CD4-positive, alpha-beta T cell (primary cell): ENCODE measurements around the gene TNFRSF13B. TPM values are rescaled to one million over a fixed set of nuclear protein-coding genes. Genes with fewer than 3 reads are reported as not detected.

Experiments used
- ATAC-seq: fragments of 200-7000 bp; cut with Tn5 transposase; one replicate; pipeline ENCODE4 v1.10.0; 2022; ENCODE audit warnings: mild to moderate bottlenecking; ENCODE audit not compliant: poor library complexity
- CTCF ChIA-PET: fragments of 350-600 bp; sonication (Branson Sonifier 250); formaldehyde crosslinking; loops from one replicate; lab custom pipeline; 2021; ENCODE audit warnings: antibody characterized with exemption, inconsistent platforms; lab: Charles Lee
- POLR2A ChIA-PET: fragments of 350-600 bp; sonication (Branson Sonifier 250); formaldehyde crosslinking; loops from one replicate; lab custom pipeline; 2021; ENCODE audit warnings: antibody characterized with exemption, inconsistent platforms; lab: Charles Lee
- DNase-seq, 14 experiments: peaks; one replicate each; pipeline ENCODE4 v3.0.0-alpha.2; 2013 to 2020; ENCODE audit warnings: mixed read lengths in 2 of 14
- H3K27ac ChIP-seq, 2 donors: one replicate each; pipeline versions ENCODE4 v1.5.1 to v1.7.0; 2013; ENCODE audit warnings: low read length in 2 of 2, low read depth in 1 of 2, mild to moderate bottlenecking in 1 of 2
- H3K27me3 ChIP-seq, 2 experiments: 1 replicate in 1 of 2; 2 replicates in 1 of 2; pipeline versions ENCODE4 v1.6.1 to v1.7.0; 2013; ENCODE audit warnings: low read length in 2 of 2, control low read depth in 1 of 2, mild to moderate bottlenecking in 1 of 2, moderate library complexity in 1 of 2; ENCODE audit not compliant: insufficient read depth in 2 of 2, control insufficient read depth in 1 of 2
- H3K36me3 ChIP-seq: one replicate; pipeline ENCODE4 v1.6.1; 2013; ENCODE audit warnings: low read length, control low read depth; ENCODE audit not compliant: insufficient read depth
- H3K4me1 ChIP-seq: one replicate; pipeline ENCODE4 v1.6.1; 2013; ENCODE audit warnings: low read length, control low read depth; ENCODE audit not compliant: insufficient read depth
- H3K4me3 ChIP-seq: one replicate; pipeline ENCODE4 v1.5.1; 2013; ENCODE audit warnings: mild to moderate bottlenecking, low read length, moderate library complexity
- H3K9me3 ChIP-seq, 2 experiments: 1 replicate in 1 of 2; 2 replicates in 1 of 2; pipeline versions ENCODE4 v1.6.1 to v1.7.0; 2013; ENCODE audit warnings: low read length in 2 of 2, mild to moderate bottlenecking in 2 of 2, control low read depth in 1 of 2, moderate library complexity in 1 of 2; ENCODE audit not compliant: control insufficient read depth in 1 of 2, insufficient read depth in 1 of 2
- H3K27ac Mint-ChIP-seq: one replicate; pipeline ENCODE4 v1.8.0; 2020; ENCODE audit warnings: mixed read lengths
- H3K27me3 Mint-ChIP-seq: one replicate; pipeline ENCODE4 v1.8.0; 2021; ENCODE audit warnings: mixed read lengths
- H3K36me3 Mint-ChIP-seq: one replicate; pipeline ENCODE4 v1.8.0; 2021; ENCODE audit warnings: low read depth, mixed read lengths
- H3K4me1 Mint-ChIP-seq: one replicate; pipeline ENCODE4 v1.8.0; 2021; ENCODE audit warnings: low read depth, mixed read lengths
- H3K4me3 Mint-ChIP-seq: one replicate; pipeline ENCODE4 v1.8.0; 2020; ENCODE audit warnings: mild to moderate bottlenecking, mixed read lengths
- H3K9me3 Mint-ChIP-seq: one replicate; pipeline ENCODE4 v1.8.0; 2020; ENCODE audit warnings: mixed read lengths
- intact Hi-C, 2 experiments: fragments of 100-400 bp; cut with DNase I in 1 of 2; cut with micrococcal nuclease in 1 of 2; formaldehyde crosslinking; loops; one replicate each; pipeline versions ENCODE4 v1.15.1 to v1.9.0; 2023 to 2025; cut with DNase I, micrococcal nuclease
- total RNA-seq, 174 experiments: library from RNA in 2 of 174; stranded (reverse) in 2 of 174; gene quantifications; one replicate each; pipeline ENCODE4 v1.2.3 and lab custom pipeline; 2021 to 2026
- TF ChIP-seq, protein P1 (sequence below): fragments of 200-600 bp; IDR thresholded peaks from one replicate; pipeline ENCODE4 v1.8.0; 2022; ENCODE audit warnings: antibody characterized with exemption, mild to moderate bottlenecking

TNFRSF13B gene
- total RNA-seq, 2 experiments from 2014 or later, result not detected

DNA sequence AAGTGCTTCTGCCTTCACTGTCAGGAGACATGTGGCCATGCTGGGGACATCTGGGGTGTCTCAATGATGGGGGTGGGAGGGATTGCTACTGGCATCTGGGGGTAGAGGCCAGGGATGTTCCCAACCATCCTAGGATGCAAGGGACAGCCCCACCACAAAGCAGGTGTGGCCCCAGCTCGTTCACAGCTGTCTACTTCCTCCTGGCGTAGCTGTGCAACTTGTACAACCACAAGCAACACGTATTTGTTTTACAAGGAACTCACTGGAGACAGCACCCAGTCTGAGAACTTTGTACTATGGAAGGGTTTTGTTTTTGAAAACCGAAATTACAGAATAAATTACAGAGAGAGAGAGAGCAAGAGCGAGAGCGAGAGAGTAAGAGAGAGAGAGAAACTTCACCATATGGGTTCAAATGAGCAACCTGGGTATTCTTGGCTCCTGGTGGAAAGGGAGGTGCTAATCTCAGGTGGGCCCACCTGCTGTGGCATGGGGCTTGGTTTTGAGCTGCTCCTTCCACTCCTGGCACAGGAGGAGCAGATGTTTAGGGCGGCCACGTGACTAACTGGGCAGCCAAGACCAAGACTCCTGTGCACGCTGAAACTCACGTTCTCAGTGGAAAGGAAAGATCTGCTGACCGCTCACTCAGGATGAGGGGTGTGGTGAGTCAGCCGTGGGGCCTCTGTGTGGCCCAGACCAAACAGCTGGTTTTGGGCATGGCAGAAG lies 17.5 kb upstream of the TNFRSF13B start:
- intact Hi-C loops, result loop anchor here in 1 of 2 experiments (5.0 kb wide), 2 partner anchors 67 to 452 kb away; no protein-coding TSS in a partner anchor
- Mint-ChIP-seq H3K36me3 (no peaks in the 10 kb centered on the region), H3K4me1 (peaks cover 44% of the 10 kb centered on the region), H3K9me3 (no peaks in the 10 kb centered on the region), H3K4me3 (peak overlapping the region; percentile 63), H3K27ac (peak overlapping the region; percentile 82), H3K27me3 (no peaks in the 10 kb centered on the region)
- ATAC-seq (peak; percentile 65), DNase-seq (peak in 4 of 14 experiments; percentile 51 to 58 (median 53))
- peak overlapping the region; percentile 29 for H3K4me3 ChIP-seq
- ChIA-PET POLR2A (interaction anchor here (1.0 to 1.6 kb wide), 3 partner anchors 27 to 166 kb away, joined by 3 to 4 read pairs (median 4); partner anchors contain the start of gene MPRIP), CTCF (no interaction called here)
- H3K27me3 ChIP-seq, result no peaks in the 10 kb centered on the region
- H3K9me3 ChIP-seq, result no peaks in the 10 kb centered on the region
- TF ChIP-seq, protein P1, sequence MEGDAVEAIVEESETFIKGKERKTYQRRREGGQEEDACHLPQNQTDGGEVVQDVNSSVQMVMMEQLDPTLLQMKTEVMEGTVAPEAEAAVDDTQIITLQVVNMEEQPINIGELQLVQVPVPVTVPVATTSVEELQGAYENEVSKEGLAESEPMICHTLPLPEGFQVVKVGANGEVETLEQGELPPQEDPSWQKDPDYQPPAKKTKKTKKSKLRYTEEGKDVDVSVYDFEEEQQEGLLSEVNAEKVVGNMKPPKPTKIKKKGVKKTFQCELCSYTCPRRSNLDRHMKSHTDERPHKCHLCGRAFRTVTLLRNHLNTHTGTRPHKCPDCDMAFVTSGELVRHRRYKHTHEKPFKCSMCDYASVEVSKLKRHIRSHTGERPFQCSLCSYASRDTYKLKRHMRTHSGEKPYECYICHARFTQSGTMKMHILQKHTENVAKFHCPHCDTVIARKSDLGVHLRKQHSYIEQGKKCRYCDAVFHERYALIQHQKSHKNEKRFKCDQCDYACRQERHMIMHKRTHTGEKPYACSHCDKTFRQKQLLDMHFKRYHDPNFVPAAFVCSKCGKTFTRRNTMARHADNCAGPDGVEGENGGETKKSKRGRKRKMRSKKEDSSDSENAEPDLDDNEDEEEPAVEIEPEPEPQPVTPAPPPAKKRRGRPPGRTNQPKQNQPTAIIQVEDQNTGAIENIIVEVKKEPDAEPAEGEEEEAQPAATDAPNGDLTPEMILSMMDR, result no peak
- H3K4me1 ChIP-seq, result peaks cover 47% of the 10 kb centered on the region
- no peaks in the 10 kb centered on the region for H3K36me3 ChIP-seq
- peak overlapping the region in 1 of 2 donors; percentile 85 for H3K27ac ChIP-seq

DNA sequence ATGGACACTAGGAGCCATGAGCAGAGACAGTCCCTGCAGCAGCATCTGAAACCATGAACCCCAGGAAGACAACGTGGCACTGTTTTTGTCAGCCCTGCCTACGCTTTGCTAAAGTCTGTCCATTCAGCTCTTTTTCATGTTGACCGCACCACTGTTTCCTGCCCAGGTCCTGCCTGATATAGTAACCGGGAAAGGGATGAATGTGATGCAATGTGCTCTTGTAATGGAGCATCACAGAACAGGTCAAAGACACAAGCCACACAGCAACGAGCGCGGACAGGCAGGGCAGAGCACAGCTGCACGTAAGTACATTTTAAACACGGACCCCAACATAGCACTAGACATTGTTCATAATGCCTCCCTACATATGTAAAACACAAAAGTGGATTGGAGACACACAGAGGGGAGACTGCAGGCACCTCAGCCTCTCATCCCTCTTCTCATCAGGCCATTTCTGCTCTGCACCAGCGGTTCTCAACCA lies 16.9 kb upstream of the TNFRSF13B start:
- no peaks in the 10 kb centered on the region for H3K36me3 ChIP-seq
- no peaks in the 10 kb centered on the region for H3K27me3 ChIP-seq
- Mint-ChIP-seq H3K36me3 (no peaks in the 10 kb centered on the region), H3K9me3 (no peaks in the 10 kb centered on the region), H3K27me3 (no peaks in the 10 kb centered on the region), H3K4me1 (peaks cover 44% of the 10 kb centered on the region), H3K27ac (peak overlapping the region; percentile 82), H3K4me3 (peak overlapping the region; percentile 63)
- TF ChIP-seq, protein P1, result no peak
- intact Hi-C loops, result loop anchor here in 1 of 2 experiments (5.0 kb wide), 2 partner anchors 66 to 451 kb away; no protein-coding TSS in a partner anchor
- POLR2A ChIA-PET, result interaction anchor here (1.0 to 1.6 kb wide), 3 partner anchors 28 to 167 kb away, joined by 3 to 4 read pairs (median 4); partner anchors contain the start of gene MPRIP
- peaks cover 47% of the 10 kb centered on the region for H3K4me1 ChIP-seq
- ATAC-seq, result peak; percentile 27
- peak overlapping the region in 1 of 2 donors; percentile 85 for H3K27ac ChIP-seq
- peak overlapping the region; percentile 29 for H3K4me3 ChIP-seq
- H3K9me3 ChIP-seq, result no peaks in the 10 kb centered on the region
- peak in 2 of 14 experiments; percentile 15 to 29 for DNase-seq
- CTCF ChIA-PET, result no interaction called here

DNA sequence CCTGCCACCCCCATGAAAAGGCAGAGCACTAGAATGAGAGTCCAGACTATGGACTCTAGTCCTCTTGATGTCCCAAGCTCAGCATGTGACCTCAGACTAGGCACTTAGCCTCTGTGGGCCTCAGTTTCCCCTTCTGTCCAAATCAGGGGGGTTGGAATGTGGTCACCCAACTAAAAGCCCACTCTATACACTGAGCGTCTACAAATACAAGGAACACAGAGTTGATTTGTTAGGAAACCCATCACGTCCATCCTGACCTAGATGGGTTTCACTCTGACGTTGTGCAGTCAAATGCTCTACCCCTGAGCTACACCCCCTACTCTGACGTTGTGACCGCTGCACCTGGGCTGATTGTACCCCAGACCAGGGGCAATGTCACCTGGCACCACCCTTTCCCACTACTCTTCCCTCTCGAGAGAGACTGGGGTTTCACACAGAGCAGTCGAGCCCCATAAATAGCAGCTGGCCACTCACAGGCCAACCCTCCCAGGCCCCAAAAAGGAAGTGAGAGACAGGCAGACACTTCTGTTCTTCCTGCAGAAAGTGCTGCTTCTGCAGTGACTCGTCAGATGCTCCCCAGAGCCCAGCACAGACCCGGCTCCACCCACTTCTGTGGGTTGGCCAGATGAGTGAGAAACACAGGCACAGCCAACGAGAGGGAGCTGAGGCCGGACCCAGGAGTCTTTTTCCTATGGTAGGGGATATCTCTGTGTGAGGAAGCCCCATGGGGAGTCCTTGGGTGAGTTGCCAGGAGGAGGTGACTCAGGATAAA lies 16.1 kb upstream of the TNFRSF13B start:
- peak overlapping the region; percentile 29 for H3K4me3 ChIP-seq
- TF ChIP-seq, protein P1, result no peak
- H3K9me3 Mint-ChIP-seq, result no peaks in the 10 kb centered on the region
- H3K27ac ChIP-seq, result peak overlapping the region in 1 of 2 donors; percentile 3
- H3K36me3 ChIP-seq, result no peaks in the 10 kb centered on the region
- H3K9me3 ChIP-seq, result no peaks in the 10 kb centered on the region
- ChIA-PET POLR2A (interaction anchor here (1.2 to 1.6 kb wide), 2 partner anchors 29 to 54 kb away, joined by 3 to 4 read pairs; partner anchors contain the start of gene MPRIP), CTCF (no interaction called here)
- peak overlapping the region; percentile 63 for H3K4me3 Mint-ChIP-seq
- H3K27me3 Mint-ChIP-seq, result no peaks in the 10 kb centered on the region
- intact Hi-C loops, result loop anchor here in 1 of 2 experiments (5.0 kb wide), 2 partner anchors 66 to 451 kb away; no protein-coding TSS in a partner anchor
- peak overlapping the region; percentile 82 for H3K27ac Mint-ChIP-seq
- H3K36me3 Mint-ChIP-seq, result no peaks in the 10 kb centered on the region
- H3K4me1 Mint-ChIP-seq, result peaks cover 44% of the 10 kb centered on the region
- no peaks in the 10 kb centered on the region for H3K27me3 ChIP-seq
- peak; percentile 24 to 76 (median 46) for DNase-seq
- peaks cover 47% of the 10 kb centered on the region for H3K4me1 ChIP-seq
- peak; percentile 54 for ATAC-seq
